ENCODE measurements around the gene SFTPB. TPM values are rescaled to one million over a fixed set of nuclear protein-coding genes. Genes with fewer than 3 reads are reported as not detected.
"Not testable (repeated sequence)": the region's sequence is repeated elsewhere in the genome, so short reads cannot be mapped to it uniquely, and the experiment has no call there.

The SFTPB gene
- not detected for total RNA-seq

DNA sequence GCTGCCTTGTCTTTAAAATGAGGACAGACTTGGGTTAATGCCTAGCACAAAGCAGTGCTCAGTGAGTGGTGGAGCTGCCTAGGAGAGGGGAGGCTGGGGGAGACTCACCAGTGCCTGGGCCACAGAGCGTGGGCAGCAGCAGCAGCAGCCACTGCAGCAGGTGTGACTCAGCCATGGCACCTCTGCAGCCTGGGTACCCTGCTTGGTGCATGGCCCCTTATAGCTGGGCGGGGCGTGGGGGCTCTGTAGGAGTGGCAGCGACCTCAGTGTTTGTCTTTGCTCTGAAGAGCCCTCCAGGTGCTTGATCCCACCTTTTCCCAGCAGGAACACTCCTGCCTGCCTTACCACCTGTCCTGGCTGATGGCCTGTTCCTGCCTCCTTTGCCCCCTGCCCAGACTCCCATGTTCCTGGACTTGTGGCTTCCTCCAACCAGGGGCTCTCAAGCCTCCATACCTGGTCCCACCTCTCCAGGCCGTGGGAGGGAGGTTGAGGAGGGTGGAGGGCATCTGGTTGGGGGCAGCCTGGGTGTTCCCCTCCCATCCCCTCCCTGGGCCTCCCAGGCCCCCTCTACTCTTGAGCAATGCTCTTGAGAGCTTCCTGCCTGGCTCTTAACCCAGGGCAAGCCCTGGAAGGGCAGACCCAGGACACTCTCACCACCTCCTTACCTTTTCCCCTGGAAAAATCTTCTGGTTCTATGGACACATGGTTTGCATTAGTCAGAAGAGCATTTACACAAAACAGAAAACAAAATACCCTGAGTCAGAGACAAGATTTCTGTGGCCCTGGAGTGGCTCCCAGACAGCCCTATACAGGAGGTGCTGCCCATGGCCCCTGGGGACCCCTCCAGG, at the start of gene SFTPB:
TSS of gene SFTPB (minus strand) at position 191 of the 848 bp plus-strand sequence. CDS start at position 175, 16 bp downstream.
- no peak for DNase-seq (ENCODE audit: low read depth in 2 of 3, low spot score in 2 of 3)

DNA sequence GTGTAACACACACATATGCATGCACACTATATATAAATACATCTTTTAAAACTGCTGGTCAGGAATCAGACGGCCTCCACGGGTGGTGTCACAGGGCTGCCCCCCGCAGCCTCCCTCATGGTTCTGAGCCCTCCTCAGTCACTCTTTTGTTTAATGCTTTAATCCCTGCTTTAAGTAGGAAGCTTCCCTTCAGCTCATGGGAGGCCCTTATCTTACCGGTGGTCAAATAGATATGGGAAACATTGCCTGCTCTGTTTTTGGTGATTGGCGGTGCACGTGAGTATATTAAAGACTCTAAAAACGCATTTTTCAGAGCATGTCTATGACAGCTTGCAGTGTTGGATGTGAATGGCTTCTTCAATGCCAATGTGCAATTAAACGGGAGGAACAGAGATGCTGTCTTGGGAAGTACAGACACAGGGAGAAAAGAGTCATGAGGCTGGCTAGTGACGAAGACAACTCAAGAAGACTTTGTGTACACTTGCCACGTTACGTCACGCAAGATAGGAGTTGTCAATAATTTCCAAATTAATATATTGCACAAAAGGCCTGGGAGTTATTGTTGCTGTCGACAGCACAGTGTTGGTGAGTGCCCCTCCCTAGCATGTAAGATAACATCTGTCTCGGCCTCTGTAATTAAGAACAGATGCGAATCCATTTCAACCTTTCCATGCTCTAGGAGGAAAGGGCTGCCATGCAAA, 49.5 kb upstream of the SFTPB start:
- DNase-seq (ENCODE audit: low read depth in 2 of 3, low spot score in 2 of 3), result no peak

DNA sequence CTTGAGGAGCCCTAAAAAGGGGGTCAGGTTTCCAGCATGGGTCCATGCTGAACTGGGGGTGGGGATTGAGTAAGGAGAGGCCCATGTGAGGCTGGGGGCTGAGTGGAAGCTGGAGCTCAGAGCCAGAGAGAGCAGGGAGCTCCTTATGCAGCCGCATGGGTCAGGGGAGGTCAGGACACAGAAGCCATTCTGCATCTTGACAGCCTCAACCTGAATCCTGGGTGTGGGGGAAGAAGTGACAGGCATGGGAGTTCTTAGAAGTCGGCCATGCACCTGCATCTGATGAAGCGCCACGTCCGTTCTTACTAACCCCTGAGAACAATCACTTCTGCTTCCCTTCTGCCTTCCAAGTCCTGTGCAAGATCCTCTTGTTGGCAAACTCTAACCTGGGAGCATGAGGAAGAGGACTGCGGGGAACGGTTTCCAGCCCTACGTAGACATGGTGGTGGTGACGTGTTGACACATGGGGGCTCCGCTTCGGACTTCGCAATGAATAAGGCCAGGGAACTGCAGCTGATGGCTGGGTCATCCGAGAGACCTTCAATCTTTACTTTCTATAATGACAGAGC, 48.4 kb upstream of the SFTPB start:
- no peak for DNase-seq (ENCODE audit: low read depth in 2 of 3, low spot score in 2 of 3)

DNA sequence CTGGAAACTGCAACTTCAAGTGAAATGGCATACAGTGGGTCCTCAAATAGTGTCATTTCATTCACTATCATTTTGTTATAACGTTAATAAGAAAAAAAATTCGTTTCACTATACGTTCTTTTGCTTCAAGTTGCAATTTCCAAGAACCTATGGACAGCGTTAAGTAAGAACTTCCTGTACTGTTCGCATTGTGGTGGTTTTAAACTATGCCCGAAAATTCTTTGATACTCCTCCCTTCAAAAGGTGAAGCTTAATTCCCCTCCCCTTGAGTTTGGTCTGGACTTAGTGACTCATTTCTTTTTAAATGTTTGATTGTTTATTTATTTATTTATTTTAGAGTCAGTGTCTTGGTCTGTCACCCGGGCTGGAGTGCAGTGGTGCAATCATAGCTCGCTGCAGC, 46.8 kb upstream of the SFTPB start:
- no peak for DNase-seq (ENCODE audit: low read depth in 2 of 3, low spot score in 2 of 3)

DNA sequence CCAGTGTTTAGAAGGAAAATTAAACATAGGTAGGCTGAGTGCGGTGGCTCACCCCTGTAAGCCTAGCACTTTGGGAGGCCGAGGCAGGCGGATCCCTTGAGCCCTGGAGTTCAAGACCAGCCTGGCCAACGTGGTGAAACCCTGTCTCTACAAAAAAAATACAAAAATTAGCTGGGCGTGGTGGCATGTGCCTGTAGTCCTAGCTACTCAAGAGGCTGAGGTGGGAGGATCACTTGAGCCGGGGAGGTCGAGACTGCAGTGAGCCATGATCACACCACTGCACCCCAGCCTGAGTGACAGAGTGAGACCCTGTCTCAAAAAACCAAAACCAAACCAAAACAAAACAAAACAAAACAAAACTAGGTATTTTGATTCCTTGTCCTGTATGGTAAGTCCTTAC, 46.4 kb upstream of the SFTPB start:
- DNase-seq (ENCODE audit: low read depth in 2 of 3, low spot score in 2 of 3), result not testable (repeated sequence)

DNA sequence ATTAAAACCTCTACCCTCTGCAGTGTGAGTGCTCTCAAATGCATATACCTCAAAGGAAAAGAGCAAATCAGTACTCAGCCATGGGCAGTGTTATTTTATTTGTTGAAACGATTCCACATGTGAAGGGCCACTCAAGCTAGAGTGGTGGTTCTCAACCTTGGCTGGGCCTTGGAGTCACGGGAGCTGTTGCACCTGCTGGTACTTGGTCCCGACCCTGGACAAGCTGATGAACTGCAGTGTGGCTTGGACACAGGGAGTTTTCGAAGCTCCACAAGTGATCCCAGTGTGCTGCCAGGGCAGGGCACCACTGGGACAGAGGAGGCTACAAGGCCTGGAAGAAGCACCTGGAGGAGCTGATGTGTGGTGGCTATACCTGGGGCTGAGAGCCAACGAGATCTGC, 45.8 kb upstream of the SFTPB start:
- no peak for DNase-seq (ENCODE audit: low read depth in 2 of 3, low spot score in 2 of 3)

DNA sequence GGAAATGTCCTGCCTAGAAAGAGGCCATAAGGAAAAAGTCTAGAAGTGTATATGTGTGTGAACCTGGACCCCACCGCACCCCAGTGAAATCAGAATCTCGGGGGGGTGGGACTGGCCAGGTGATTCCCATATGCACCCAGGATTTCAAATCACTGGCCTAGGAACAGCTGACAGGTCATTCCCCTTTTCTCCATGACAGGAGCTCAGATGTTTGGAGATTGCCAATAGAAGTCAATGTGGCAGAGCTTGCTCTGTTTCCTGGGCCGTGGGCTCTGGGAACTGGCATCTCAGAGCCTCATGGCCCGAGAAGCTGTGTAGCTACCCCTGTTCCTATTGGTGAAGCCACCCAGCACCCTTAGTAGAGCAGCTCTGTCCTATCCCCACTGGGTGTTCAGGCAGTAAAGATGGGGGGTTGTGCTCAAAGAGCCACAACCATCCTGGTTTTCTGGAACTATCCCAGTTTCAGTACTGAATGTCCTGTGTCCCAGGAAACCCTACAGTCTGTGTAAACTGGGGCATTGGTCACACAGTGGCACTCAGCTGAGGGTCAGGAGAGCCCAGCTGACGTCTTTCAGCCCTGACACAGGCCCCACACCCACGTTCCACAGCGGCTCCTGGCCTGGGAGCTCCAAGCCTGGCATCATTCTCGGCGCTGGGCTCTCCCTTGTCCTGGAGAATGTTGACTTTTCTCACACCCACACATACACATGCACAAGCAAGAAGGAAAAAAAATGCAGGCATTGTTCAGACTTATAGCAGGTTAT, 45.0 kb upstream of the SFTPB start:
- DNase-seq (ENCODE audit: low read depth in 2 of 3, low spot score in 2 of 3), result no peak

DNA sequence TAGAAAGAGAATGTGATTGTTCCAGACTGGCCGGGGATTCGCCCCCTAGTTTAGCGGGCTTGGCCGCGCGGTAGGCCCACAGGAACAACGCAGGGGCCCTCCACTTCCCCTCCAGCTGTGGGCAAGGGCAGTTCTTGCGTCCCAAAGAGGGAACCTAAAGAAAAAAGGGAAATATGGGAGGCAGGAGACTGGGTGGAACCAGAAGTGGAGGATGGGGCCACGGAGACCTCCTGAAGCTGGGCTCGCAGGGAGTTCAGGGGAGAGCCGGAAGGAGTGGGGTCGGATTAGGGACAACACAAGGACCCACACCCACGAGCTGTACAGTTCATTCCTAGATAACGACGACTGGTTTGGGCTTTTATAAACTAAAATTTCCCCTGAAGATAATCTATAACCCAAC, 44.3 kb upstream of the SFTPB start:
- peak in 1 of 3 donors; percentile 54 for DNase-seq (ENCODE audit: low read depth in 2 of 3, low spot score in 2 of 3)

DNA sequence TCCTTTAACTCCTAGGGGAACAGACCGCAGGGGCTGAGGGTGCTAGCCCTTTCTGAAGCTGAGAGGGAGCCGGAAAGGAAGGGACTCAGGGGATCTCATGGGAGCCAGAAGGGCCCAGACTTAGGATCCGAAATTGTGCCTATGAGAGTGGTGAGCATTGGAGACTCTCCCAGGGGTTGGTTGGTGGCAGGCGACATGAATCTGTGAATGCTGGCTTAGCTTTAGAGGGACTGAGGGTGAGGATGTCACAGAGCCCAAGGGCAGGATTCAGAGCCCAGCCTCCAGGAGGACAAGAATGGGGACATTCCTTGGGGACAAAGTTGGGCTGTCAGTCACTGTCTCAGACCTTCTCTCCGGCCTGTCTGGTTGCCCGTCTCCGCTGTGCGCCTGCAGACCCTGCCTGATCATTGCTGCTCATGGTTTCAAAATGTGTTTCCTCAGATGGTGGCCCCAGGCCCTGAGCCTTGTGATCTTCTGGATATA, 43.6 kb upstream of the SFTPB start:
- DNase-seq (ENCODE audit: low read depth in 2 of 3, low spot score in 2 of 3), result no peak

DNA sequence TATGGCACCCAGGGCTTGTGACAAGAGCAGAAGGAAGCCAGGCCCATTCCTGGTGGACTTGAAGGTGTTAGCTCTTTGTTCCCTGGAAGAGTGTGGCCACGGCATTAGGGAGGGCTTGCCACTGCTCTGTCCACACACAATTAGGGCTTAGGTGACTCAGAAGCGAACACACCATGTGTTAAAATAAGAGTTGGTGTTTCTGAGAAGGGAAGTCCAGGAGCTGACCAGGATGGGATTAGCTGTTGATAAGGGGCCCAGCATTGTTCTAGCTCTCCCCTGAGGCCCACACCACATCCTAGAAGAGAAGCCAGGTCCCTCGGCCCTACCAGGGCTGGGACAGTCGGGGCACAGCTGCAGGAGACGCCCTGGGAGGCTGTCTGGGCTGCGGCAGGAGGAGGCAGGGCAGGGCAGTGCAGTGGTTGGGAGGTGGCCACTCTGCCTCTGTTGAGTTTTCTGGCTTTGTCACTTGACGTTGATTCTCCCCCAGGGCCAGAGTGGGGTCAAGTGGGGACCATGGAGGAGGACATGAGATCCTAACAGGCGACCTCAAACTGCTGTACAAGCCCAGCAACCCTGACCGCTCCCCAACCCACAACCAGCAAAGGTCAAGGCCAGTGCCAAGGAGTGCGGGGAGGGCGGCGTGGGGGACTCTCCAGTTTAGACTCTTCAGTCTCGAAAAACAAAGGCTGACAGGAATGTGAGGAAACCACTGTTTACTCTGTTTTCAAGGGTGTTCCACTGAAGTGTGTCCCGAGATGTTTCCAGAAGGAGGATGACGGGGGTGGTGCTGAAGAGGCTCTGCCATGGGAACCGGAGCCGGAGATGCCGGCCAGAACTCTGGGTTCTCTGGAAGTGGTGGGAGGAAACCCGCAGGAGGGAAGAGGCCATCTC, 42.9 kb upstream of the SFTPB start:
- no peak for DNase-seq (ENCODE audit: low read depth in 2 of 3, low spot score in 2 of 3)

DNA sequence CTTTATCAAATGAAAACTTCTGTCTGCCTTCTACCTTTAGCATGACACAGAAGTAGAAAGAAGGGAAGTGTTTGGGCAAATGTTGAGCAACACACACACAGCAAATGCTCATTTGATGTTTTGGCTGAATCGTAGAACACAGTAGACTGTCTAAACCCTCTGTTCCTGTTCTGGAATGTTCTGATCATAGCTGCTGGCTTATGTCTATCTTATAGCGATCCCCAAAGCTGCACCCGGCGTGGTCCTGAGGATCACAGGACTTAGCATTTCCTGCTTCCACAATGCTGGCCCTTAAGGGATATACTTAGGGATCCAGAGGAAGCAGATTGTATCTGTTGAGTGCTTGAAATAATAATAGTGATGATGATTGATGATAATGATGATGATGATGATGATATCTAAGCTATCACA, 41.4 kb upstream of the SFTPB start:
- peak in 1 of 3 donors; percentile 15 for DNase-seq (ENCODE audit: low read depth in 2 of 3, low spot score in 2 of 3)

DNA sequence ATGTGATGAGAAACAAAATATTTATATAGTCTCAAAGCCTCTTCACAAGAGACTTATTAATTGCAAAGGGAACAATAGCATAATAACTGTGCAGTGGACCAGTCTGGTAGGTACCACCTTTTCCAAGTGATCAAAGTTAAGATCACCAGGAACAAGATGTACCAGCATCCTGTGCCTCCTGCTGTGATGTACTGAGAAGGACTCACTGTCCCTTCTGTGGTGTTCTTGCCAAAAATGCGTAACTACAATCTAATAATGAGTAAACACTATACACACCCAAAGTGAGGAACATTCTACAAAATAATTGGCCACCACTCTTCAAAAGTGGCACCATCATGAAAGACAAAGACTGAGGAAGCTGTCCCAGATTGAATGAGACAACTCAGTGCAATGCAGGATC, 40.6 kb upstream of the SFTPB start:
- no peak for DNase-seq (ENCODE audit: low read depth in 2 of 3, low spot score in 2 of 3)

DNA sequence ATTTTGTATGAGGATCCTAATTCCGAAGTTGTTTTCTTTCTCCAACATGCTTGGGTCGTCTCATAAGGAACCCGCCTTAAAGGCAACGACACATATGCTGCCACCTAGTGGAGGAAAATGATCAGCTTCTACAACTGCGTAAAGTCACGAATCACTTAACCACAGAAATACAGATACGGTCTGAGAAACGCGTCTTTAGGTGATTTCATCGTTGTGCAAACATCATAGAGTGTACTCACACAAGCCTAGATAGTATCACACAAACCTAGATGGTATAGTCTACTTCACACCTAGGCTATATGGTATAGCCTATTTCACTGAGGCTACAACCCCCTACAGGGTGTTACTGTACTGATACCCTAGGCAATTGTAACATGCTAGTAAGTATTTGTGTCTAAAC, 39.3 kb upstream of the SFTPB start:
- peak; percentile 46 to 91 (median 85) for DNase-seq (ENCODE audit: low read depth in 2 of 3, low spot score in 2 of 3)

DNA sequence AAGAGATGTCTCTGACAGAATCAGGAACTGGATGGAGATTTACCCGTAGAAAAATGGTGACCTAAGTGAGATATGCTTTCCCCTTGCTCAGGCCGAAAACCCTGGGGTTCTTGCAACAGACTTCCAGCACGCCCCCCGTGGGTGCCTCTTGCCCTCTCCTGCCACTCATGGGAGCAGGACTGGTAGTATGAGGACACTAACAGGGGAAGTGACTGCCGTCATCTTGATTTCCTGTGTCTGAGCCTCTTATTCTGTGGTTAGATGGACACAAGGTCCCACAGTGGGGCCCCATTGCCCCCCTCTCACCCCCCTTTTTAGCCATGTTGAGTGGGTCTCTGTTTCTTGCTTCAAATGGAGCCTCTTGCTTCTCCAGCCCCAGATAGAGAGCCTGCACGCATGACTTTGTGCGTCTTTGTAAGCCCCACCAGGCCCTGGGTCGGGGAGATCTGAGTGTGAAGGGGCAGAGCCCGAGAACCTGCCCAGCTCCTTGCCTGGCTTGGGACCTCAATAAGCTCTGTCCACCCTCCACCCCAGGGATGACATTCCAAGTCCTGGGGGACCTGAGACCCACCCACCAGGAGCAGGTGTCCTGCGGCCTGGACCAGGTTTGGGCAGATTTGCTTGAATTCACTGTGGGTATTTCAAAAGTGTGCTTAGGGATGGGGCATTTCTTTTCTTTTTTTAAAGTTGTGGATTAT, 38.7 kb upstream of the SFTPB start:
- DNase-seq (ENCODE audit: low read depth in 2 of 3, low spot score in 2 of 3), result peak in 1 of 3 donors; percentile 35

DNA sequence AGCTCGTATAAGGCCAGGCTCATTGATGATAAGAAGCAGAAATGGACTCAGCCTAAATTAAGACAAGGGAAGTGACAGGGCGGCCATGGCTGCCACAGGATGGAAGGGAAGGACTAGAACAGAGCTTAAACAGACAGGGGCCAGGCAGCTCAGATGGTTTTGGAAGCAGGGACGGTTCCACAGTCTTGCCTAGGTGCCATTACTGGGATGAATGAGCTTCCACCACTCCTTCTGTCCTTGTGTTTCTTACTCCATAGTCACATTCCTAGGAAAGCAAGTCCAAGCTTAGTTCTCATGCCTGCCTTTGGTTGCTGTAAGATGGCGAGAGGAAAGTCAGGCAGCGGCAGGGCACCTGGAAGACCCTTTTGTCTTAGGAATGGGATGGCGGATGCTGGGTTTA, 38.1 kb upstream of the SFTPB start:
- no peak for DNase-seq (ENCODE audit: low read depth in 2 of 3, low spot score in 2 of 3)

DNA sequence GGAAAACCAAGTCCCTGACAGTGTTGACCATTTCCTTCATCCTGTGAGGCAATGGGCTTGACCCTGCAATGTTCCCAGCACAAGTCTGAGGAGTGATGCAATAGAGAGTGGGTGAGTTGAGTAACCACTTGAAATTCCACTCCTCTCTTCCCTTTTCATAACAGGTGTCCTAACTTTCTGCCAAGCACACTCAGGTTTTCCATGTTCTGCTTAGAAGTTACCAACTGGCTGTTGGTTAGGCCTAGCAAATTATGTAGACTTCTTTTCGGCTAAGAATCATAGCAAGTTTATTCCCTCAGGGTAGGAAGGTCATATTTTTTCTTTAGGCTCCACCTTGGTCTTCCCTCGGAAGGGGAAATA, 37.7 kb upstream of the SFTPB start:
- DNase-seq (ENCODE audit: low read depth in 2 of 3, low spot score in 2 of 3), result no peak

DNA sequence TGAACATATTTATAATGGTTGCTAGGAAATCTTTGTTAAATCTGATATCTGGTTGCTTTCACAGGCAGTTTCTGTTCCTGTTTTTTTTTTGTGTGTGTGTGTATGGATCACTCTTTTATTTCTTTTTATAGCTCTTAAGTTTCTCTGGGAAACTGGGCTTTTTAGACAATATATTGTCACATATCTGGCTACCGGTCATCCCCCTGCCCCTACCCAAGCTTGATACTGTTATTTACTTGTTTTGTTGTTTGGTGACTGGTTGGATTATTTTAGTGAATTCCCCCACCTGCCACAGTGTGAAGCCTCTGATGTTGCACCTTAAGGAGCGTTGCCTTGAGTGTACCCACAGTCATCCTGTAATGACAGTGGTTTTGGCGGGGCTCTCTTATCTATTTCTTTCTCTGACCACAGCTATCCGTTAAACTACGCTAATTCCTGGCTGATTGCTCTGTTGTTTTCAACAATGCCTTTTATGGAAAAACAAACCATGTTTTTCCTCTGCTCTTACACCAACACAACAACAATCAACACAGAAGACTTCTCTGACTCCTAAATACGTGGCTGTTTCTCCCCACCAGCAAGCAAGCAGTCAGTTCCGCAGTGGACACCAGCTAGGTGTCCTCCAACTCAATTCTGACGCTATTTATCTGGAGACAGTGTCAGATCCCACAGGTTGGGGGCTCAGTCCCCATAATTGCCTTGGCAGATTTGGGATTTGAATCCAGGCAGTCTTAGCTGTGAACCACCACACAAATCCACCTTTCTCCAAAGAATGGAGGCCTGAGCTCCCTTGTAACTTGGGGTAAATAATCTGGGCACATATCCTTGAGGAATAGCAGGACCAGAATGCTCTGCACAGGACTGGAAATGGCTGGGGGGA, 37.0 kb upstream of the SFTPB start:
- peak in 1 of 3 donors; percentile 40 for DNase-seq (ENCODE audit: low read depth in 2 of 3, low spot score in 2 of 3)

DNA sequence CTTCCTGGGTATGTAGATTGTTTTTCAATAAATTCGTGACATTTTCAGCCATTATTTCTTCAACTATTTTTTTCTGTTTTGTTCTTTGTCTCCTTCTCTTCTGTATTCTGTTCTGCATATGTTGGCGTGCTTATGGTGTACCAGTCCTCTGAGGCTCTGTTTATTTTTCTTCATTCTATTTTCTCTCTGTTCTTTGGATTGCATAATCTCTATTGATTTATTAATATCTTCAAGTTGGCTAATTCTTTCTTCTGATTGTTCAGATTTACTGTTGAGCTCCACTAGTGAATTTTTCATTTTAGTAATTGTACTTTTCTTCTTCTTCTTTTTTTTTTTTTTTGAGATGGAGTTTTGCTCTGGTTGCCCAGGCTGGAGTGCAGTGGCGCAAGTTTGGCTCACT, 36.0 kb upstream of the SFTPB start:
- DNase-seq (ENCODE audit: low read depth in 2 of 3, low spot score in 2 of 3), result no peak

Measured in hematopoietic multipotent progenitor cell (in vitro differentiated cells).